GM21786 (cell line): ENCODE results near the gene HECTD3.
"Not testable (repeated sequence)": the region's sequence is repeated elsewhere in the genome, so short reads cannot be mapped to it uniquely, and the experiment has no call there.

Experiments
- ATAC-seq: cut with Tn5 transposase; IDR thresholded peaks from one replicate; pipeline ENCODE4 v1.9.1; 2021; ENCODE audit not compliant: unreplicated experiment

The HECTD3 gene

GRCh38 chr1:44994309-44994898 is 16.7 kb downstream of the HECTD3 start:
- no peak for ATAC-seq

DNA sequence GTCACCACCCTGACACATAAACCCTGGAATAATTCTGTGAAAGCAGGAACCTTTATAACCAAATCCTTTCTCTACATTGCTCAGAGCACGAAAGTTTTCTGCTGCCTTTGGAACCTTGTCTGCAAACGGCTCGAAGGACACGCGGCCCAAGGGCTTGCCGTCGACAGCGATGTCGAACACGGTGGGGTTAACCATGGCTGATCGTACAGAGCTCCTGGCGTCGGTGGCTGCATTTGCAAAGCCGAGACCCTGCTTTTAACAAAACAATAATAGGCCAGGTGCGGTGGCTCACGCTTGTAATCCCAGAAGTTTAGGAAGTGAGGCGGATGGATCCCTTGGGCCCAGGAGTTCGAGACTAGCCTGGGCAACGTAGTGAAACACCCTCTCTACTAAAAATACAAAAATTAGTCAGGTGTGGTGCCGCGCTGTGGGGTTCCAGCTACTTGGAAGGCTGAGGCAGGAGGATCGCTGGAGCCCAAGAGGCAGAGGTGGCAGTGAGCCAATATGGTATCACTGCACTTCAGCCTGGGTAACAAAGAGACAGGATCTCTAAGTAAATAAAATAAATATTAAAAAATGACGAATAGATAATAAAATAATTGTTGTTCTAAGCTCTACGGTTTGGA is 22.5 kb downstream of the HECTD3 start:
- ATAC-seq = no peak

DNA sequence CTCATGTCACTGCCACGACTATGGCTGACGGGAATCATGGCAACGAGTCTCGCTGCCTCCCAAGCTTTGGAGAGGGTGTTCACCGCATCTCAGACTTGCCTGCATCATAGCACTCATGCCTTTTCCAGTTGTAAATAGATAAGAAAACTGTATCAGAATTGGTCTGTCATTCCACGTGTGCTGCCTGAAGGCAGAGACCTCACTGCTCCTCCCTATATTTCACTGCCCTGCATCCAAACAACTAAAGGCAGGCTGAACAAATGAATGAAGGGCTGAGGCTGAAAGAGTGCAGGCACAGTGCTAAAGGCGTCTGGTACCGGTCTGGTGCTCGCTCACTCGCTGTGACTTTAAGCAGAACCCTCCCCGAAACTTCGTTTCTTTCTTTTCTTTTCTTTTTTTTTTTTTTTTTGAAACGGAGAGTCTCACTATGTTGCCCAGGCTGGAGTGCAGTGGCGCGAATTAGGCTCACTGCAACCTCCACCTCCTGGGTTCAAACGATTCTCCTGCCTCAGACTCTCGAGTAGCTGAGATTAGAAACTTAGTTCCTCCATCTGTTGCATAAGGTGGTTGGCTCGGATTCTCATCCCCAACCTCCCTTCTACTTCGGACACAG is 25.3 kb downstream of the HECTD3 start:
- no peak for ATAC-seq

DNA sequence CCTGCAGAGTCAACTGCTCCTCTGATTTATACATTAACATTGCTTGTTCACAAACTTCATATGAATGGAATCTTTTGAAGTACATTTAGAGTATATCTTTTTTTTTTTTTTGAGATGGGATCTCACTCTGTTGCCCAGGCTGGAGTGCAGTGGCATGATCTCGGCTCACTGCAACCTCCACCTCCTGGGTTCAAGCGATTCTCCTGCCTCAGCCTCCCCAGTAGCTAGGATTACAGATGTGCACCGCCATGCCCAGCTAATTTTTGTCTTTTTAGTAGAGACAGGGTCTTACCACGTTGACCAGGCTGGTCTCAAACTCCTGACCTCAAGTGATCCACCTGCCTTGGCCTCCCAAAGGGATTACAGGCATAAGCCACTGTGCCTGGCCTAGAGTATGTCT is 33.8 kb downstream of the HECTD3 start:
- not testable (repeated sequence) for ATAC-seq

GRCh38 chr1:44976252-44976651 is 34.9 kb downstream of the HECTD3 start:
- ATAC-seq = no peak

- ATAC-seq = no peak
Observed at GRCh38 chr1:44973645-44974044, 37.5 kb downstream of the HECTD3 start.

DNA sequence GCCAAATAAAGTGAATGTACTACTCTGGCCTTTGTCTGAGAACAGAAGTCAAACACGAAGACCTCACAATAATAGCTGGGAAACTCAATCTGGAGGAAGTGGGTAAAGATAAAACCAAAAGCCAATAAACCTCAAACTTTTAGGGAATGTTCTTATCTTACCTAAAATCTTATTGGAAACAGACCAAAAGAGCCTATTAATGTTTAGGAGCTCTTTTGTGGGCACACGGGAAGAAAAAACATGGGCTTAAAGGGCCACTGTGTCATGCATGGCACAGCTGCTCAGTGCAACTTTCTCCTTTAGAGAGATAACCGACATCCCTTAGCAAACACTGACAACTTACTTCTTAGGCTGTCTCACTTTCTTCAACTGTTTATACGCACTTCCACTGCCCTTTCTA is 40.8 kb downstream of the HECTD3 start:
- ATAC-seq = no peak

DNA sequence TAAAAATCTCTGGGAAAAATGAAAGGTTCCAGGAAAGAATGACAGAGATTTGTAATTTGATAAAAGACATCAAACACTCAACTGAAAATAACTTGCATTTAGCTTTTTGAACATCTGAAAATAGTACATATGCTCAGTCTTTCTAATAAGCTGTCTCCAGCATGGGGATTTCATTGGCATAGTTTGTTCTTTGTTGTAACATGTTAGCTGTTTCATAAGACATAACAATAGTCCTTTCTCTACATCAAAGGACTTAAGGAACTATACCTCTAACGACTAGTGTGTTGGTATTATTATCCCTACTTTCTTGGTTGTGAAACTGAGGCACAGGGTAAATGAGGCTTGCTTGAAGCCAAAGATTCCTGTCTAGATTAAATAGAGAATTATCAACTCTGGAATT is 46.7 kb downstream of the HECTD3 start:
- ATAC-seq = no peak

- ATAC-seq = no peak
Observed at GRCh38 chr1:44962729-44963128, 48.4 kb downstream of the HECTD3 start.

GRCh38 chr1:44962022-44962421 is 49.1 kb downstream of the HECTD3 start:
- ATAC-seq = not testable (repeated sequence)

DNA sequence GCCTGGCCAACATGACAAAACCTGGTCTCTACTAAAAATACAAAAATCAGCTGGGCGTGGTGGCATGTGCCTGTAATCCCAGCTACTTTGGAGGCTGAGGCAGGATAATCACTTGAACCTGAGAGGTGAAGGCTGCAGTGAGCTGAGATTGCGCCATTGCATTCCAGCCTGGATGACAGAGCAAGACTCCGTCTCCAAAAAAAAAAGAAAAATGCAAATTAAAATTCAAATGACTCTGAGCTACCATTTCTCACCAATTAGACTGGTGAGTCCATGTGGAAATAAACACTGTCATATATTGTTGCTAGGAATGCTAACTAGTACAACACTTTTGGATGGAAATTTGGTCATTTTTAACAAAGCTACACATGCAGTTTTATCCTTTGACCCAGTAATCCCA is 53.6 kb downstream of the HECTD3 start:
- not testable (repeated sequence) for ATAC-seq

DNA sequence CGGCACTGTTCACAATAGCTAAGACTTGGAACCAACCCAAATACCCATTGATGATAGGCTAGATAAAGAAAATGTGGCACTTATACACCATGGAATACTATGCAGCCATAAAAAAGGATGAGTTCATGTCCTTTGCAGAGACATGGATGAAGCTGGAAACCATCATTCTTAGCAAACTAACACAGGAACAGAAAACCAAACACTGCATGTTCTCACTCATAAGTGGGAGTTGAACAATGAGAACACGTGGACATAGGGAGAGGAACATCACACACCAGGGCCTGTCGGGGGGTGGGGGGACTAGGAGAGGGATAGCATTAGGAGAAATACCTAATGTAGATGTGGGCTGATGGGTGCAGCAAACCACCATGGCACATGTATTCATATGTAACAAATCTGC is 55.0 kb downstream of the HECTD3 start:
- not testable (repeated sequence) for ATAC-seq
